GM12878 (cell line): Measurements from ENCODE around the gene TRIM41. TPM values are rescaled to one million over a fixed set of nuclear protein-coding genes. Genes with fewer than 3 reads are reported as not detected.
A peak's percentile ranks its signal among the peaks of the same experiment; 100 is the strongest.

Source experiments
- ATAC-seq: fragments of 200-7000 bp; cut with Tn5 transposase; 3 replicates; pipeline ENCODE4 v1.9.1; 2020; ENCODE audit warnings: mild to moderate bottlenecking, moderate library complexity
- BruUV-seq: library from RNA; stranded (reverse); fragments of 400-500 nt; replicated peaks from 2 replicates; lab custom pipeline; 2021; lab: Mats Ljungman, UMichigan
- CTCF ChIA-PET: fragments of 300-600 bp; sonication (Branson Sonifier 250); formaldehyde crosslinking; extraction: SDS; loops from one replicate; lab custom pipeline; 2021; ENCODE audit warnings: inconsistent platforms; lab: Yijun Ruan, JAX
- POLR2A ChIA-PET: fragments of 350-600 bp; formaldehyde crosslinking; extraction: SDS; loops from one replicate; lab custom pipeline; 2021; ENCODE audit warnings: inconsistent platforms; lab: Charles Lee
- RAD21 ChIA-PET: fragments of 300-600 bp; sonication (Branson Sonifier 250); formaldehyde crosslinking; loops from one replicate; lab custom pipeline; 2023; ENCODE audit warnings: antibody characterized with exemption; ENCODE audit not compliant: unreplicated experiment; lab: Charles Lee
- SMC1A ChIA-PET: fragments of 300-600 bp; sonication (Branson Sonifier 250); formaldehyde crosslinking; loops from one replicate; lab custom pipeline; 2023; ENCODE audit not compliant: unreplicated experiment, uncharacterized antibody; lab: Charles Lee
- DNase-seq: peaks from one replicate; pipeline ENCODE4 v3.0.0-alpha.2; 2011; ENCODE audit warnings: low read depth, low spot score
- FAIRE-seq: peaks from 3 replicates; lab custom pipeline; 2011; peaks lifted over from hg19 to GRCh38; lab: Jason Lieb, UNC
- H2AFZ ChIP-seq: 2 replicates; pipeline ENCODE4 v1.6.0; 2011; ENCODE audit warnings: low read depth, low read length, control low read depth; ENCODE audit not compliant: control insufficient read depth
- H3K27ac ChIP-seq: 2 replicates; pipeline ENCODE4 v1.5.1; 2011; ENCODE audit warnings: control low read depth; ENCODE audit not compliant: control insufficient read depth, insufficient read depth
- H3K27me3 ChIP-seq, 2 experiments: replicated peaks in 1 of 2; 2 replicates each; pipeline versions ENCODE4 v1.6.0 to v1.6.1; 2011; ENCODE audit warnings: low read length in 1 of 2; ENCODE audit not compliant: control insufficient read depth in 2 of 2, insufficient read depth in 2 of 2
- H3K36me3 ChIP-seq, 2 experiments: 2 replicates each; pipeline ENCODE4 v1.5.1; 2011; ENCODE audit warnings: low read length in 1 of 2; ENCODE audit not compliant: control insufficient read depth in 2 of 2, insufficient read depth in 2 of 2
- H3K4me1 ChIP-seq: 2 replicates; pipeline ENCODE4 v1.6.1; 2011; ENCODE audit warnings: mild to moderate bottlenecking, low read length, moderate library complexity, mixed read lengths; ENCODE audit not compliant: control insufficient read depth, insufficient read depth
- H3K4me2 ChIP-seq: 2 replicates; pipeline ENCODE4 v1.6.0; 2011; ENCODE audit warnings: control low read depth; ENCODE audit not compliant: control insufficient read depth, insufficient read depth
- H3K4me3 ChIP-seq: fragments of 200-600 bp; sonication (generic); 2 replicates; pipeline ENCODE4 v1.5.1; 2016
- H3K79me2 ChIP-seq: 2 replicates; pipeline ENCODE4 v1.6.0; 2011; ENCODE audit warnings: low read length; ENCODE audit not compliant: control insufficient read depth, insufficient read depth
- H3K9ac ChIP-seq: 2 replicates; pipeline ENCODE4 v1.8.0; 2011; ENCODE audit warnings: low read length, control low read depth, mixed read lengths; ENCODE audit not compliant: control insufficient read depth, insufficient read depth
- H3K9me3 ChIP-seq: replicated peaks from 3 replicates; pipeline ENCODE4 v1.5.1; 2011; ENCODE audit warnings: mild to moderate bottlenecking, low read length; ENCODE audit not compliant: control insufficient read depth, insufficient read depth
- H4K20me1 ChIP-seq: 2 replicates; pipeline ENCODE4 v1.6.0; 2011; ENCODE audit not compliant: control insufficient read depth, insufficient read depth
- BHLHE40 ChIP-seq, 2 experiments: fragments of 450-650 bp in 1 of 2; IDR thresholded peaks; 2 replicates each; pipeline ENCODE4 v1.6.1; 2011 to 2017; ENCODE audit warnings: low read depth in 2 of 2, borderline replicate concordance in 1 of 2, improper control_type of control experiment in 1 of 2, low read length in 1 of 2, mild to moderate bottlenecking in 1 of 2
- CHD4 ChIP-seq: fragments of 200-600 bp; sonication (generic); IDR thresholded peaks from 2 replicates; pipeline ENCODE4 v1.6.1; 2016; ENCODE audit warnings: mild to moderate bottlenecking
- DPF2 ChIP-seq: fragments of 450-650 bp; IDR thresholded peaks from 2 replicates; pipeline ENCODE4 v1.6.1; 2017; ENCODE audit warnings: mild to moderate bottlenecking
- ETV6 ChIP-seq, 2 experiments: fragments of 450-650 bp in 1 of 2; IDR thresholded peaks in 1 of 2; conservative IDR thresholded peaks in 1 of 2; 2 replicates each; pipeline ENCODE4 v1.6.1; 2014; ENCODE audit warnings: antibody characterized with exemption in 1 of 2, borderline replicate concordance in 1 of 2, low read depth in 1 of 2, mild to moderate bottlenecking in 1 of 2, moderate library complexity in 1 of 2
- LARP7 ChIP-seq: fragments of 450-650 bp; IDR thresholded peaks from 2 replicates; pipeline ENCODE4 v1.6.1; 2017; ENCODE audit warnings: mild to moderate bottlenecking
- MTA2 ChIP-seq: fragments of 450-650 bp; IDR thresholded peaks from 2 replicates; pipeline ENCODE4 v1.6.1; 2016; ENCODE audit warnings: low read depth, mild to moderate bottlenecking, moderate library complexity
- NR2F1 ChIP-seq: fragments of 450-650 bp; conservative IDR thresholded peaks from 2 replicates; pipeline ENCODE4 v1.6.1; 2017; ENCODE audit warnings: mild to moderate bottlenecking
- YBX1 ChIP-seq: fragments of 450-650 bp; IDR thresholded peaks from 2 replicates; pipeline ENCODE4 v1.6.1; 2016; ENCODE audit warnings: antibody characterized with exemption
- WGBS: methylation state at CpG from one replicate; pipeline ENCODE4 v1.1.6; 2016; ENCODE audit warnings: low lambda C conversion rate; ENCODE audit not compliant: insufficient replicate concordance, insufficient coverage; ENCODE audit errors: missing lambda C conversion rate; 5-methylcytosine and 5-hydroxymethylcytosine counted together
- in situ Hi-C: fragments of 300-500 bp; cut with MboI; formaldehyde crosslinking; loops from 9 replicates; pipeline ENCODE4 v1.14.3; 2018; ENCODE audit warnings: mixed read lengths
- intact Hi-C: fragments of 100-400 bp; cut with micrococcal nuclease; formaldehyde crosslinking; loops from one replicate; pipeline ENCODE4 v1.14.2; 2022; ENCODE audit not compliant: unreplicated experiment
- polyA plus RNA-seq, 11 experiments: library from polyadenylated mRNA; depleted of rRNA in 4 of 11; unstranded in 6 of 11; stranded (reverse) in 5 of 11; fragments of >200 nt; fragmentation: Nextera tagmentation in 4 of 11; fragmentation: Illumina TruSeq in 1 of 11; extraction: Ambion mirVana in 4 of 11; extraction: Trizol in 1 of 11; gene quantifications; 1 replicate in 1 of 11; 2 replicates in 10 of 11; pipeline versions ENCODE4 v1.2.1 to v1.2.3, GENCODE V29; 2011 to 2016; ENCODE audit warnings: inconsistent platforms in 2 of 11, missing spikeins in 2 of 11, low read depth in 1 of 11
- total RNA-seq, 4 experiments: library from RNA; depleted of rRNA in 3 of 4; stranded (reverse); fragments of >200 nt in 3 of 4; fragmentation: Illumina TruSeq in 1 of 4; extraction: Trizol in 1 of 4; gene quantifications; 2 replicates each; pipeline versions ENCODE4 v1.2.1 to v1.2.3, GENCODE V29; 2013 to 2021
- TF ChIP-seq, protein P1 (sequence below): fragments of 150-350 bp; IDR thresholded peaks from 2 replicates; pipeline ENCODE4 v1.6.1; 2014; ENCODE audit warnings: mild to moderate bottlenecking, low read depth, low read length
- TF ChIP-seq, protein P2 (sequence below): fragments of 450-650 bp; IDR thresholded peaks from 2 replicates; pipeline ENCODE4 v1.6.1; 2017; ENCODE audit warnings: mild to moderate bottlenecking

Gene TRIM41
- total and polyA plus RNA-seq, 10 of the 15 experiments (the other 5 are each of a cell fraction or from before 2014, with no cell fraction given): 1.0 to 28.9 (median 10.6) TPM

DNA sequence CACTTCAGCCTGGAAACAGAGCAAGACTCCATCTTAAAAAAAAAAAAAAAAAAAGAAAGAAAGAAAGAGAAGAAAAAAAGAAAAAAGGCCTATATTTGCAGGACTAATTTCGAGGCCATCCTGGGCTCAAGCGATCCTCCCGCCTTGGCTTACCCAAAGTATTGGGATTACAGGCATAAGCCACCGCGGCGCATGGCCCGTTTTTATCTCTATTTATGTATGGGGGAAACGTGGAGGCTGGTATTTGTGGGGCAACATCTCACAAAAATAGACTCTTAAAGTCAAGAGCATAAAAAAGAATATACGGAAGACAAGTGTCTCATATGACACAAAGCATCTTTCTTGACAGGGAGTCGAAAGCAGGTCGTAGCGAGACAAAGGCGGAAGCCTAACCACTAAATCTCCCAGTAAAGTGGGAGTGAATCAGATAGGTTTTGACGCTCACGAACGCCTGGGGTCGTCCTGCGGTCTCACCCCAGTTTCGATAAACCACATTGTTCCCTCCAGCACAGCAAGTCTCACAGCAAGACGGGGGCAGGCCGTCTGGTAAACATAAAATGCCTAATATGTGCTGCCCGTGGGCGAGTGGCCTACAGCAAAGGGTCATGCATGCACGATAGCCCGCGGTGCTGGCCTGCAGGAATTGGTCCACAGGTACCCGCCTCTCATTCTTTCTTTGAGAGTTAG is 1.8 kb upstream of the TRIM41 start:
- ChIA-PET CTCF (interaction anchor here (0.8 to 2.6 kb wide), 2 partner anchors 36 to 40 kb away, joined by 3 to 12 read pairs; partner anchors contain the start of gene TRIM52), SMC1A (interaction anchor here (0.6 to 1.9 kb wide), 7 partner anchors 13 to 32 kb away, joined by 3 to 10 read pairs (median 5); no protein-coding TSS in a partner anchor), RAD21 (interaction anchor here (1.1 to 2.6 kb wide), 6 partner anchors 14 to 39 kb away, joined by 3 to 25 read pairs (median 5); no protein-coding TSS in a partner anchor), POLR2A (interaction anchor here (1.1 to 5.1 kb wide), 7 partner anchors 14 to 40 kb away, joined by 4 to 36 read pairs (median 8); partner anchors contain the start of genes RACK1 and TRIM52)
- in situ Hi-C loops: no loop called here
- H3K79me2 ChIP-seq: peaks cover 21% of the 10 kb centered on the region
- peaks cover 20% of the 10 kb centered on the region for H3K4me1 ChIP-seq
- intact Hi-C loops: no loop called here
- FAIRE-seq (no peak), ATAC-seq (no peak), DNase-seq (peak; percentile 31)
- WGBS: 35% methylated on average over 27 of the region's 27 CpGs
- H3K27ac ChIP-seq: peak overlapping the region; percentile 95
- H4K20me1 ChIP-seq: no peaks in the 10 kb centered on the region
- no peak for TF ChIP-seq BHLHE40 (IDR thresholded peaks at IDR 0.05; ENCODE audit: borderline replicate concordance in 1 of 2, low read depth in 2 of 2, low read length in 1 of 2)
- peak; percentile 18; the same call in 1 of the 2 replicates for TF ChIP-seq MTA2
- TF ChIP-seq CHD4: 0 out of 2 replicates have a peak, but pooled peaks have one; percentile 13
- TF ChIP-seq LARP7: 0 out of 2 replicates have a peak, but pooled peaks have one; percentile 32
- TF ChIP-seq DPF2: 0 out of 2 replicates have a peak, but pooled peaks have one; percentile 44
- no peak for TF ChIP-seq YBX1
- TF ChIP-seq, protein P1, sequence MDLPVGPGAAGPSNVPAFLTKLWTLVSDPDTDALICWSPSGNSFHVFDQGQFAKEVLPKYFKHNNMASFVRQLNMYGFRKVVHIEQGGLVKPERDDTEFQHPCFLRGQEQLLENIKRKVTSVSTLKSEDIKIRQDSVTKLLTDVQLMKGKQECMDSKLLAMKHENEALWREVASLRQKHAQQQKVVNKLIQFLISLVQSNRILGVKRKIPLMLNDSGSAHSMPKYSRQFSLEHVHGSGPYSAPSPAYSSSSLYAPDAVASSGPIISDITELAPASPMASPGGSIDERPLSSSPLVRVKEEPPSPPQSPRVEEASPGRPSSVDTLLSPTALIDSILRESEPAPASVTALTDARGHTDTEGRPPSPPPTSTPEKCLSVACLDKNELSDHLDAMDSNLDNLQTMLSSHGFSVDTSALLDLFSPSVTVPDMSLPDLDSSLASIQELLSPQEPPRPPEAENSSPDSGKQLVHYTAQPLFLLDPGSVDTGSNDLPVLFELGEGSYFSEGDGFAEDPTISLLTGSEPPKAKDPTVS: no peak
- TF ChIP-seq NR2F1: peak; percentile 78
- TF ChIP-seq, protein P2, sequence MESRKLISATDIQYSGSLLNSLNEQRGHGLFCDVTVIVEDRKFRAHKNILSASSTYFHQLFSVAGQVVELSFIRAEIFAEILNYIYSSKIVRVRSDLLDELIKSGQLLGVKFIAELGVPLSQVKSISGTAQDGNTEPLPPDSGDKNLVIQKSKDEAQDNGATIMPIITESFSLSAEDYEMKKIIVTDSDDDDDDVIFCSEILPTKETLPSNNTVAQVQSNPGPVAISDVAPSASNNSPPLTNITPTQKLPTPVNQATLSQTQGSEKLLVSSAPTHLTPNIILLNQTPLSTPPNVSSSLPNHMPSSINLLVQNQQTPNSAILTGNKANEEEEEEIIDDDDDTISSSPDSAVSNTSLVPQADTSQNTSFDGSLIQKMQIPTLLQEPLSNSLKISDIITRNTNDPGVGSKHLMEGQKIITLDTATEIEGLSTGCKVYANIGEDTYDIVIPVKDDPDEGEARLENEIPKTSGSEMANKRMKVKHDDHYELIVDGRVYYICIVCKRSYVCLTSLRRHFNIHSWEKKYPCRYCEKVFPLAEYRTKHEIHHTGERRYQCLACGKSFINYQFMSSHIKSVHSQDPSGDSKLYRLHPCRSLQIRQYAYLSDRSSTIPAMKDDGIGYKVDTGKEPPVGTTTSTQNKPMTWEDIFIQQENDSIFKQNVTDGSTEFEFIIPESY: 0 out of 2 replicates have a peak, but pooled peaks have one; percentile 15
- 0 out of 4 replicates have a peak, but pooled peaks of 1 of the 2 experiments have one; percentile 18 for TF ChIP-seq ETV6 (conservative IDR thresholded peaks at IDR 0.05 in 1 of 2, IDR thresholded peaks at IDR 0.05 in 1 of 2; ENCODE audit: borderline replicate concordance in 1 of 2, low read depth in 1 of 2)
- peak overlapping the region; percentile 81; the same call in 1 of the 2 replicates for H3K9ac ChIP-seq
- H3K27me3 ChIP-seq: no peaks in the 10 kb centered on the region
- peak overlapping the region; percentile 92 for H3K4me2 ChIP-seq
- peak overlapping the region; percentile 29; the same call in 1 of the 2 replicates for H3K4me3 ChIP-seq
- no TSS peak for BruUV-seq
- H2AFZ ChIP-seq: peak overlapping the region; percentile 1; the same call in 1 of the 2 replicates
- no peaks in the 10 kb centered on the region for H3K36me3 ChIP-seq
- H3K9me3 ChIP-seq: no peaks in the 10 kb centered on the region
